ENCODE results near the gene SGPP1. TPM values are rescaled to one million over a fixed set of nuclear protein-coding genes. Genes with fewer than 3 reads are reported as not detected.

SGPP1 gene
- total and polyA plus RNA-seq, 2 donors, result 12.6 to 21.0 TPM

DNA sequence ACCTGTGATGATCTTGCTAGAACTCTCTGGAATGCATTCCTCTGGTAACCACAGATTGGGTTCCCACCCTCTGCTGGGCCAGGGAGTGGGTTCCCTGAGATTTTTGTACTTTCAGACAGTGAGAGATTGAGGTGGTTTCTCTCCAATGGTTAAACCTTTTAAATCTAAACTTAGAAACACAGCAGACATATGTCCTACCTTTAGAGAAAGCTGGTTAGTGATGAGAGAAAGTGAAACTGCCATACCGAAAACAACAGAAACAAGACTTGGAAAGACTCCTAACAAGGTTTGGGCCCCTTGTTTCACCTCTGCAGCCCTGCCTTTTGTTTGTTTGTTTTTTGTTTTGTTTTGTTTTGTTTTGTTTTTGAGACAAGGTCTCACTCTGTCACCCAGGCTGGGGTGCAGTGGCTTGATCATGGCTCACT lies 9.7 kb upstream of the SGPP1 start:
- no peak overlapping the region for H3K4me3 ChIP-seq (ENCODE audit: low read length in 2 of 2)
- H3K4me1 ChIP-seq (ENCODE audit: control insufficient read depth in 2 of 2, insufficient read depth in 2 of 2, low read length in 2 of 2), result no peaks in the 10 kb centered on the region
- no peak overlapping the region for H3K27ac ChIP-seq (ENCODE audit: low read depth in 1 of 2, low read length in 1 of 2)
- no peaks in the 10 kb centered on the region for H3K9me3 ChIP-seq (ENCODE audit: control insufficient read depth in 2 of 2, insufficient read depth in 1 of 2, low read length in 1 of 2)
- WGBS, result 83% methylated on average over 1 of the region's 1 CpG
- no peak for DNase-seq (ENCODE audit: low read depth in 6 of 9, low spot score in 9 of 9)
- no peaks in the 10 kb centered on the region for H3K36me3 ChIP-seq (ENCODE audit: control insufficient read depth in 2 of 2, insufficient read depth in 2 of 2, low read length in 1 of 2)
- no peaks in the 10 kb centered on the region for H3K27me3 ChIP-seq (ENCODE audit: control insufficient read depth in 2 of 2, insufficient read depth in 1 of 2, low read length in 1 of 2)

DNA sequence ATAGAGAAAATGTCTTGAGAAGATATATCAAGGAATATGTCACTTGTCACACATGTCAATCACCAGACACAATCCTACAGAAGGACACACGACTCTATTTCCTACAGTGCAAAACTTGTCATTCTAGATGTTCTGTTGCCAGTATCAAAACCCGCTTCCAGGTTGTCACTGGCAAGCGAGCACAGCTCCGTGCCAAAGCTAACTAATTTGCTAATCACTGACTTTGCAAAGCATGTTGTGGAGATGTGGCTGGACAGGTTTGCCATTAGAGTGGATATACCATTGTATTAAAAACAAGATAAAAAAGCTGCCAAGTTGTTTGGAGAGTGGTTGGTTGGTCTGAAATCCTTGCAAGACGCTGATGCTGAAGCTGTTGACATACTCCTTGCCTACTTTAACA lies 7.9 kb upstream of the SGPP1 start:
- no peaks in the 10 kb centered on the region for H3K9me3 ChIP-seq (ENCODE audit: control insufficient read depth in 2 of 2, insufficient read depth in 1 of 2, low read length in 1 of 2)
- H3K4me3 ChIP-seq (ENCODE audit: low read length in 2 of 2), result no peak overlapping the region
- 96% methylated on average over 5 of the region's 5 CpGs for WGBS
- H3K36me3 ChIP-seq (ENCODE audit: control insufficient read depth in 2 of 2, insufficient read depth in 2 of 2, low read length in 1 of 2), result no peaks in the 10 kb centered on the region
- no peaks in the 10 kb centered on the region for H3K4me1 ChIP-seq (ENCODE audit: control insufficient read depth in 2 of 2, insufficient read depth in 2 of 2, low read length in 2 of 2)
- H3K27me3 ChIP-seq (ENCODE audit: control insufficient read depth in 2 of 2, insufficient read depth in 1 of 2, low read length in 1 of 2), result no peaks in the 10 kb centered on the region
- H3K27ac ChIP-seq (ENCODE audit: low read depth in 1 of 2, low read length in 1 of 2), result no peak overlapping the region
- no peak for DNase-seq (ENCODE audit: low read depth in 6 of 9, low spot score in 9 of 9)

DNA sequence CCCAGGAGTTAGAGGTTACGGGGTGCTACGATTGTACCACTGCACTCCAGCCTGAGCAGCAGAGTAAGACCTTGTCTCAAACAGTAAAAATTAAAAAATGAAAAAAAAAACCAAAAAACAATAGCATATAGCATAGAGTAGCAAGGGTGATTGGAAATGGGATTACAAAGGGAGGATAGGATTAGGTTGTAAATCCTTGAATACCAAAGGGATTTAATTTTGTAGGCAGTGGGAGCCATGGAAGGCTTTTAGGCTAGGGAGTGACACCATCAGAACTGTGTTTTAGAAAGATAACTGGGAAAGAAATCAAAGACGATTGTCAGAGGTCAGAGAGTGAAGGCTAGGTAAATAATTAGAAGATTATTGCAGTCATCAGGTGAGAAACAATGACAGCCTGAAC lies 2.8 kb upstream of the SGPP1 start:
- WGBS, result 95% methylated on average over 3 of the region's 3 CpGs
- peaks cover 3% of the 10 kb centered on the region in 2 donors for H3K4me1 ChIP-seq (ENCODE audit: control insufficient read depth in 2 of 2, insufficient read depth in 2 of 2, low read length in 2 of 2)
- H3K9me3 ChIP-seq (ENCODE audit: control insufficient read depth in 2 of 2, insufficient read depth in 1 of 2, low read length in 1 of 2), result no peaks in the 10 kb centered on the region
- H3K36me3 ChIP-seq (ENCODE audit: control insufficient read depth in 2 of 2, insufficient read depth in 2 of 2, low read length in 1 of 2), result no peaks in the 10 kb centered on the region
- H3K27me3 ChIP-seq (ENCODE audit: control insufficient read depth in 2 of 2, insufficient read depth in 1 of 2, low read length in 1 of 2), result peaks cover 2 to 7% of the 10 kb centered on the region in 2 donors
- no peak overlapping the region for H3K4me3 ChIP-seq (ENCODE audit: low read length in 2 of 2)
- DNase-seq (ENCODE audit: low read depth in 6 of 9, low spot score in 9 of 9), result no peak
- H3K27ac ChIP-seq (ENCODE audit: low read depth in 1 of 2, low read length in 1 of 2), result no peak overlapping the region

DNA sequence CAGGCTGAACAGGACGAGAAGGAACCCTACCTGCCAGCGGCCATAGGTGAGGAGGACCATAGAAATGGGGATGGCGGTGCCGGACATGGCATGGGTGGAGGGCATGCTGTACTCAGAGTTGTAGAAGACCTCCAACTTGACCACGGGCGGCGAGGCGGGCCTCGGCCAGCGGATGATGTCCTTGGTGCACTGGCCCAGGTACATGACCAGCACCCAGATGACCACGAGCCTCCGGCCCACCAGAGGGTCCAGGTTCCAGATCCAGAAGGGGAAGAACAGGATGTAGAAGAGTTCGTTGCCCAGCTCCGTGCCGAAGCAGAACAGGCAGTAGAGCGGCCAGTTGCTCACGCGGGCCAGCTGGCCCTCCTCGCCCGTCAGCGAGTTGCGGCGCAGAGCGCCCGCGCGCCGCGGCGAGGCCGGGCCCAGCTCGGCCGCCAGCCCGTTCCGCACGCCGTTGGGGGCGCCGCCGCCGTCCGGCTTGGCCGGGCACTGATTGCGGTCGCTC lies 582 bp downstream of the SGPP1 start:
- Histone ChIP-seq H3K4me3 (ENCODE audit: low read length in 2 of 2) (peak overlapping the region; percentile 85 to 96), H3K36me3 (ENCODE audit: control insufficient read depth in 2 of 2, insufficient read depth in 2 of 2, low read length in 1 of 2) (no peaks in the 10 kb centered on the region), H3K27ac (ENCODE audit: low read depth in 1 of 2, low read length in 1 of 2) (peak overlapping the region in 1 of 2 donors; percentile 81), H3K4me1 (ENCODE audit: control insufficient read depth in 2 of 2, insufficient read depth in 2 of 2, low read length in 2 of 2) (peaks cover 3 to 5% of the 10 kb centered on the region in 2 donors), H3K27me3 (ENCODE audit: control insufficient read depth in 2 of 2, insufficient read depth in 1 of 2, low read length in 1 of 2) (peaks cover 2 to 7% of the 10 kb centered on the region in 2 donors), H3K9me3 (ENCODE audit: control insufficient read depth in 2 of 2, insufficient read depth in 1 of 2, low read length in 1 of 2) (no peaks in the 10 kb centered on the region)
- peak in 4 of 9 donors; percentile 8 to 39 (median 22) for DNase-seq (ENCODE audit: low read depth in 6 of 9, low spot score in 9 of 9)
- under 1% methylated on average over 45 of the region's 45 CpGs for WGBS

DNA sequence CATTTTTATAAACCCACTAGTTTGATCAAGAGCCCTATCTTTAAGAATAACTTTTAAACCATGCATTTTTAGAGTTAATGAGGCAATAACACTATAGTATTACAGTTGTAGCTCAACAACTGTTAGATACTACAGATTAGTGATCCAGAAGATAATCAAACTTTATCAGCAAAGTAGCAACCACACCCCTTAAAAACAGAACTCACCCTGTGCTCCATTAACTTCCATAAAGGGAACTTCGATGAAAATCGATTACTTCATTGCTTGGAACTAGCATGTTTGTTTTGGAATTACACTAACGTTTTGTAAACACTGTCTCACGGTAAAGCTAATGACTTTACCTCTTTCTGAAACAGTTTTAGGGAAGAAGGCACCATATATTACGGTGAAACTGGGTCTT lies 1.4 kb downstream of the SGPP1 start:
- Histone ChIP-seq H3K36me3 (ENCODE audit: control insufficient read depth in 2 of 2, insufficient read depth in 2 of 2, low read length in 1 of 2) (no peaks in the 10 kb centered on the region), H3K27me3 (ENCODE audit: control insufficient read depth in 2 of 2, insufficient read depth in 1 of 2, low read length in 1 of 2) (peaks cover 2 to 7% of the 10 kb centered on the region in 2 donors), H3K27ac (ENCODE audit: low read depth in 1 of 2, low read length in 1 of 2) (no peak overlapping the region), H3K4me1 (ENCODE audit: control insufficient read depth in 2 of 2, insufficient read depth in 2 of 2, low read length in 2 of 2) (peaks cover 3 to 5% of the 10 kb centered on the region in 2 donors), H3K9me3 (ENCODE audit: control insufficient read depth in 2 of 2, insufficient read depth in 1 of 2, low read length in 1 of 2) (no peaks in the 10 kb centered on the region), H3K4me3 (ENCODE audit: low read length in 2 of 2) (peak overlapping the region; percentile 85 to 96)
- WGBS, result 19% methylated on average over 5 of the region's 5 CpGs
- DNase-seq (ENCODE audit: low read depth in 6 of 9, low spot score in 9 of 9), result no peak

DNA sequence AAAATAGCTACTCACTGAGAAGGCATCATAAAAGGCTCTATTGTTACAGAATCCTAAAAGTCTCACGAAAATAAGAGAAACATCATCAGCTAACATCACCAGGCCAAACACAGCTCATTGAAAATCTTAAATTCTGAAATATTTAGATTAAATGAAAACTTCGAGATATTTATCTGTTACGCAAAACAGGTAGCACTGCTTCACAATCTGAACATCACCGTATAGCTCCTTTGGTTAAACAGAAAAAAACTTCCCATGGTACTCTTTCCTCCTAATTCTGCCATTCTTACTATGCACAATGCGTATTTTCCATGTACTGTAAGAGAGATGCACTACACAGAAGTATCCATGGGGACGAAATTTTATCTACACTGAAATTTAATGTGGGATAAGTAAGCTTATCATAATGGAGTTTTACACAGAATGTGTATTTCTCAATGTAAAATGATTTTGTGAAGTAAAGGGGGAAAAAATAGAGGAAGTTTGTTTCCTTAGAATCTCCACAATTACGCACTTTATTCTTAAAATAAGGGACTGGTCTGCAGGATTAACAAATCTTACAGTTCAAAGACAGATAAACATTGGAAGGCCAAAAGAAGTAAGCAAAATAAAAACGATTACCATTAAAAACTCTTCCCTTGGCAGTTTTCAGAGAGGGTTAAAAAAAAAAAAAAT lies 1.9 kb downstream of the SGPP1 start:
- H3K9me3 ChIP-seq (ENCODE audit: control insufficient read depth in 2 of 2, insufficient read depth in 1 of 2, low read length in 1 of 2), result no peaks in the 10 kb centered on the region
- DNase-seq (ENCODE audit: low read depth in 6 of 9, low spot score in 9 of 9), result no peak
- H3K4me3 ChIP-seq (ENCODE audit: low read length in 2 of 2), result peak overlapping the region; percentile 85 to 96
- H3K27ac ChIP-seq (ENCODE audit: low read depth in 1 of 2, low read length in 1 of 2), result no peak overlapping the region
- peaks cover 2 to 7% of the 10 kb centered on the region in 2 donors for H3K27me3 ChIP-seq (ENCODE audit: control insufficient read depth in 2 of 2, insufficient read depth in 1 of 2, low read length in 1 of 2)
- H3K4me1 ChIP-seq (ENCODE audit: control insufficient read depth in 2 of 2, insufficient read depth in 2 of 2, low read length in 2 of 2), result peaks cover 3 to 5% of the 10 kb centered on the region in 2 donors
- H3K36me3 ChIP-seq (ENCODE audit: control insufficient read depth in 2 of 2, insufficient read depth in 2 of 2, low read length in 1 of 2), result peaks cover 0 to 3% of the 10 kb centered on the region in 2 donors
- 91% methylated on average over 8 of the region's 8 CpGs for WGBS

DNA sequence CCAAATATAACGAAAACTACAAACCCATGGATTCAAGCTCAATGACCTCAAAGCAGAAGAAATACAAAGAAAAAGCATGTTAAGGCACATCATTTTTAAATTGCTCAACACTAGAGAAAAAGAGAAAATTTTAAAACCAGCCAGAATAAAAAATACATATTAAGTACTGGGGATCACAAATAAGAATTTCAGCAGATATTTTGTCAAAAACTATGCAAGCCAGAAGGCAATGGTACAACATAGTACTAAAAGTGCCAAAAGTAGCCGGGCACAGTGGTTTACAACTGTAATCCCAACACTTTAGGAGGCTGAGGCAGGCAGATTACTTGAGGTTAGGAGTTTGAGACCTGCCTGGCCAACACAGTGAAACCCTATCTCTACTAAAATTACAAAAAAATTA lies 10.2 kb downstream of the SGPP1 start:
- no peaks in the 10 kb centered on the region for H3K4me1 ChIP-seq (ENCODE audit: control insufficient read depth in 2 of 2, insufficient read depth in 2 of 2, low read length in 2 of 2)
- WGBS, result 93% methylated on average over 2 of the region's 2 CpGs
- H3K27ac ChIP-seq (ENCODE audit: low read depth in 1 of 2, low read length in 1 of 2), result no peak overlapping the region
- DNase-seq (ENCODE audit: low read depth in 6 of 9, low spot score in 9 of 9), result peak in 1 of 9 donors; percentile 32
- H3K27me3 ChIP-seq (ENCODE audit: control insufficient read depth in 2 of 2, insufficient read depth in 1 of 2, low read length in 1 of 2), result no peaks in the 10 kb centered on the region
- peaks cover 0 to 11% of the 10 kb centered on the region in 2 donors for H3K36me3 ChIP-seq (ENCODE audit: control insufficient read depth in 2 of 2, insufficient read depth in 2 of 2, low read length in 1 of 2)
- H3K9me3 ChIP-seq (ENCODE audit: control insufficient read depth in 2 of 2, insufficient read depth in 1 of 2, low read length in 1 of 2), result peaks cover 4 to 17% of the 10 kb centered on the region in 2 donors
- no peak overlapping the region for H3K4me3 ChIP-seq (ENCODE audit: low read length in 2 of 2)

DNA sequence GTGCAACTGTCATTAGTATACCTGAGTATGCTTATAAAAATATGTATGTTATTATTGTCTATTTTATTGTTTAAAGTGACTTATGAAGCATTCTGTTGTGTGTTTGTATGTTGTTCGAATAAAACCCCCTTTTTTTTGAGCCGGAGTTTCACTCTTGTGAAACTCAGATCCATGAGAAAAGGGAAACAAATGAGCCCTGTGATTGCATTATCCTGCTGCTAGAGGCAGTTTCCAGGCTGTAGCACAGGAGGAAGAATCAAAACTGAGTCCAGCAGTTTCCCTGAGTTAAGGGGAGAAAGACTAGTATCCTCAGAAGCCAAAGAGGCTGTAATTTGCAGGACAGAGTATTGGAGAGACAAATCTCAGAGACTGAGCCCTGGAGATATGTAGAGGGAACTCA lies 12.5 kb downstream of the SGPP1 start:
- DNase-seq (ENCODE audit: low read depth in 6 of 9, low spot score in 9 of 9), result no peak
- 97% methylated on average over 2 of the region's 2 CpGs for WGBS
- peaks cover 0 to 4% of the 10 kb centered on the region in 2 donors for H3K36me3 ChIP-seq (ENCODE audit: control insufficient read depth in 2 of 2, insufficient read depth in 2 of 2, low read length in 1 of 2)
- H3K27ac ChIP-seq (ENCODE audit: low read depth in 1 of 2, low read length in 1 of 2), result no peak overlapping the region
- peaks cover 4 to 17% of the 10 kb centered on the region in 2 donors for H3K9me3 ChIP-seq (ENCODE audit: control insufficient read depth in 2 of 2, insufficient read depth in 1 of 2, low read length in 1 of 2)
- H3K4me1 ChIP-seq (ENCODE audit: control insufficient read depth in 2 of 2, insufficient read depth in 2 of 2, low read length in 2 of 2), result no peaks in the 10 kb centered on the region
- H3K27me3 ChIP-seq (ENCODE audit: control insufficient read depth in 2 of 2, insufficient read depth in 1 of 2, low read length in 1 of 2), result no peaks in the 10 kb centered on the region
- H3K4me3 ChIP-seq (ENCODE audit: low read length in 2 of 2), result no peak overlapping the region

DNA sequence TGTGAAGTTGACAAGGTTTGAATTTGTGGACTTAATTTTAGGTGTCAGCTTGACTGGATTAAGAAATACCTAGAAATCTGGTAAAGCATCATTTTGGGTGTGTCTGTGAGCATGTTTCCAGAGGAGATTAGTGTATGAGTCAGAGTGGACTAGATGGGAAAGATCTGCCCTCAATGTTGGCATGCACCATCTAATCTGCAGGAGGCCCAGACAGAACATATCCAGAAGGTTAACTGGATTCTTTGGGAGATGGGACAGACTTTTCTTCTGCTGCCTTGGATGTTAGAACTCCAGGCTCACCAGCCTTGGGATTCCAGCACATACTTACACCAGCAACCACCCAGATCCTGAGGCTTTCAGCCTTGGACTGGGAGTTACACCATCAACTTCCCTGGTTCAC lies 14.1 kb downstream of the SGPP1 start:
- H3K4me3 ChIP-seq (ENCODE audit: low read length in 2 of 2), result no peak overlapping the region
- H3K36me3 ChIP-seq (ENCODE audit: control insufficient read depth in 2 of 2, insufficient read depth in 2 of 2, low read length in 1 of 2), result peaks cover 0 to 4% of the 10 kb centered on the region in 2 donors
- H3K9me3 ChIP-seq (ENCODE audit: control insufficient read depth in 2 of 2, insufficient read depth in 1 of 2, low read length in 1 of 2), result peaks cover 4 to 17% of the 10 kb centered on the region in 2 donors
- no peaks in the 10 kb centered on the region for H3K4me1 ChIP-seq (ENCODE audit: control insufficient read depth in 2 of 2, insufficient read depth in 2 of 2, low read length in 2 of 2)
- no peaks in the 10 kb centered on the region for H3K27me3 ChIP-seq (ENCODE audit: control insufficient read depth in 2 of 2, insufficient read depth in 1 of 2, low read length in 1 of 2)
- H3K27ac ChIP-seq (ENCODE audit: low read depth in 1 of 2, low read length in 1 of 2), result no peak overlapping the region
- no peak for DNase-seq (ENCODE audit: low read depth in 6 of 9, low spot score in 9 of 9)
